ENCODE results near the gene JCAD.
"Not testable (repeated sequence)": the region's sequence is repeated elsewhere in the genome, so short reads cannot be mapped to it uniquely, and the experiment has no call there.

DNA sequence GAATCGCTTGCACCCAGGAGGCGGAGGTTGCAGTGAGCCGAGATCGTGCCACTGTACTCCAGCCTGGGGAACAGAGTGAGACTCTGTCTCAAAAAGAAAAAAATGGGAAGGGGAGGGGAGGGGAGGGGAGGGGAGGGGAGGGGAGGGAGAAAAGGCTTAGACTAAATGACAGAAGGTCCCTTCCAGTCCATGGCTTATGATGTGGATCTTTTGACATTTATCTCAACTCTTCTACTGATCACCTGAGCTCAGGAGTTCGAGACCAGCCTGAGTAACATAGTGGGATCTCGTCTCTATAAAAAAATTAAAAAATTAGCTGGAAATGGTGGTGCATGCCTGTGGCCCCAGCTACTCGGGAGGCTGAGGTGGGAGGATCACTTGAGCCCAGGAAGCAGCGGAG, 34.0 kb downstream of the JCAD start:
- TF ChIP-seq, protein P1, sequence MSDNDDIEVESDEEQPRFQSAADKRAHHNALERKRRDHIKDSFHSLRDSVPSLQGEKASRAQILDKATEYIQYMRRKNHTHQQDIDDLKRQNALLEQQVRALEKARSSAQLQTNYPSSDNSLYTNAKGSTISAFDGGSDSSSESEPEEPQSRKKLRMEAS (CRISPR knock-in tag; IDR thresholded peaks at IDR 0.05) = not testable (repeated sequence)
- TF ChIP-seq CREM (IDR thresholded peaks at IDR 0.05; ENCODE audit: low read depth); ZFP30 (CRISPR knock-in tag; IDR thresholded peaks at IDR 0.05; ENCODE audit: borderline replicate concordance); MYBL2 (IDR thresholded peaks at IDR 0.05; ENCODE audit: low read depth); MYBL2 (CRISPR knock-in tag; IDR thresholded peaks at IDR 0.05; ENCODE audit: borderline replicate concordance); MAZ (CRISPR knock-in tag; conservative IDR thresholded peaks at IDR 0.05 in 1 of 2, IDR thresholded peaks at IDR 0.05 in 1 of 2); NFIC (IDR thresholded peaks at IDR 0.05); CTCF (IDR thresholded peaks at IDR 0.05 in 2 of 3, conservative IDR thresholded peaks at IDR 0.05 in 1 of 3; ENCODE audit: insufficient read depth in 2 of 3, low read depth in 1 of 3, low read length in 3 of 3); ZNF512 (tag; IDR thresholded peaks at IDR 0.05); ZBTB2 (IDR thresholded peaks at IDR 0.05); ATF2 (CRISPR knock-in tag; IDR thresholded peaks at IDR 0.05); KLF6 (CRISPR knock-in tag; IDR thresholded peaks at IDR 0.05; ENCODE audit: borderline replicate concordance): not testable (repeated sequence)

All from K562 (cell line).